Measurements from ENCODE around the gene ABHD15. TPM values are rescaled to one million over a fixed set of nuclear protein-coding genes. Genes with fewer than 3 reads are reported as not detected.
A peak's percentile ranks its signal among the peaks of the same experiment; 100 is the strongest.

ABHD15 gene
- total RNA-seq, 1 donor from 2014 or later, result 19.5 TPM

DNA sequence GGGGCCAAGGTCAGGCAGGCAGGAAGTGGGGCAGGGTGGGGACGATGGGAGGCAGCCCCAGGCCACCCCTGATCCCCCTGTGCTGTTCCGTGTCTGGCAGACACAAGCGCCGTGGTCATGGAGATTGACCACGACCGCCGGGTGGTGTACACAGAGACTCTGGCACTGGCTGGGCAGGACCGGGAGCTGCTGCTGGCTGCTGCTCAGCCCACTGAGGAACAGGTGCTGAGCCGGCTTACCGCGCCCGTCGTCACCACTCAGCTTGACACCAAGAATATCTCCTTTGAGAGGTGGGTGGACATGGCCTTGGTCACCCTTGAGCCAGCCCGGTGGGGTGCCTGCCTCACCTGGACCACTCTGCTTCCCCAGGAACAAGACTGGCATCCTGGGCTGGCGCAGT is 42.1 kb upstream of the ABHD15 start:
- peaks cover 3% of the 10 kb centered on the region for H3K4me1 Mint-ChIP-seq (ENCODE audit: low read depth)
- intact Hi-C loops (cut with micrococcal nuclease), result no loop called here
- H3K27ac Mint-ChIP-seq, result no peak overlapping the region
- no peak overlapping the region for H3K4me3 Mint-ChIP-seq (ENCODE audit: low read depth)
- no peaks in the 10 kb centered on the region for H3K36me3 Mint-ChIP-seq (ENCODE audit: low read depth)
- DNase-seq (ENCODE audit: low spot score), result no peak
- H3K27me3 Mint-ChIP-seq (ENCODE audit: low read depth), result no peaks in the 10 kb centered on the region
- no peaks in the 10 kb centered on the region for H3K9me3 Mint-ChIP-seq

DNA sequence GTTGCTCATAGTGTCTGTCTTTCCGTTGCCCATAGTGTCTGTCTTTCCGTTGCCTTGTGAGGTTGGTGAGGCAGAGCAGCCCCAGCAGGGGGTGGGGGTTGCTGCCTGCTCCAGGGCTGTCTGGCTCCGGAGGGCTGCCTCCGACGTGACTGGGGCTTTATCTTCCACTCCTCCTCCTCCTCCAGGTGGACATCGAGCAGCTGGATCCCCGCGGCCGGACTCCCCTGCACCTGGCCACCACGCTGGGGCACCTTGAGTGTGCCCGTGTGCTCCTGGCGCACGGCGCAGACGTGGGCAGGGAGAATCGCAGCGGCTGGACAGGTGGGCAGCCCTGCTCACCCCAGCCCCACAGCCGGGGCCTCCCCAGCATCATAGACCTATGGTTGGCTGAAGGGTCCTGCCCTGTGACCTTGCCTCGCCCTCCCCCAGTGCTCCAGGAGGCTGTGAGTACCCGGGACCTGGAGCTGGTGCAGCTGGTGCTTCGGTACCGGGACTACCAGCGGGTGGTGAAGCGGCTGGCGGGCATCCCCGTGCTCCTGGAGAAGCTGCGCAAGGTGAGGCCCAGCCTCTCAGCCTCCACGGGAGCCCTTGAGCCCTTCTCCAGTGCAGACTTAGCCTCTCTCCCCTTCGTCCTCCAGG is 40.8 kb upstream of the ABHD15 start:
- H3K4me3 Mint-ChIP-seq (ENCODE audit: low read depth), result no peak overlapping the region
- no peaks in the 10 kb centered on the region for H3K27me3 Mint-ChIP-seq (ENCODE audit: low read depth)
- H3K27ac Mint-ChIP-seq, result no peak overlapping the region
- H3K4me1 Mint-ChIP-seq (ENCODE audit: low read depth), result no peaks in the 10 kb centered on the region
- intact Hi-C loops (cut with micrococcal nuclease), result no loop called here
- H3K9me3 Mint-ChIP-seq, result no peaks in the 10 kb centered on the region
- no peak for DNase-seq (ENCODE audit: low spot score)
- H3K36me3 Mint-ChIP-seq (ENCODE audit: low read depth), result no peaks in the 10 kb centered on the region

DNA sequence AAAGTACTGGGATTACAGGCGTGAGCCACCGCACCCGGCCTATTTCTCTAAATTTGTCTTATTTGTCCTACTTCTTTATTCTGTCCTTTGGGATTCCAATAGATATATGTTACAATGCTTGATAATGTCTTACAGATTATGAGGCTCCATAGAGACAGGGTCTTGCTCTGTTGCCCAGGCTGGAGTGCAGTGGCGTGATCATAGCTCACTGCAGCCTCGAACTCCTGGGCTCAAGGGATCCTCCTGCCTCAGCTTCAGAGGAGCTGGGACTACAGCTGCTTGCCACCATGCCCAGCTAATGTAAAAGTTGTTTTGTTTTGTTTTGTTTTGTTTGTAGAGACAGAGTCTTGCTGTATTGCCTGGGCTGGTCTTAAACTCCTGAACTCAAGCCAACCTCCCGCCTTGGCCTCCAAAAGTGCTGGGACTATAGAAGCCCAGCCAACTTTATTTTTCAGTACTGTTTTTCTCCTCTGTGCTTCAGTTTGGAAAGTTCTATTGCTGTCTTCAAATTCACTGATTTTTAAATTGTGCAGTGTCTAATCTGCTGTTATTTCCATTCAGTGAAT is 36.4 kb upstream of the ABHD15 start:
- intact Hi-C loops (cut with micrococcal nuclease), result no loop called here
- Mint-ChIP-seq H3K36me3 (ENCODE audit: low read depth) (no peaks in the 10 kb centered on the region), H3K27ac (no peak overlapping the region), H3K4me1 (ENCODE audit: low read depth) (peaks cover 6% of the 10 kb centered on the region), H3K9me3 (no peaks in the 10 kb centered on the region), H3K4me3 (ENCODE audit: low read depth) (no peak overlapping the region), H3K27me3 (ENCODE audit: low read depth) (no peaks in the 10 kb centered on the region)
- DNase-seq (ENCODE audit: low spot score), result no peak

DNA sequence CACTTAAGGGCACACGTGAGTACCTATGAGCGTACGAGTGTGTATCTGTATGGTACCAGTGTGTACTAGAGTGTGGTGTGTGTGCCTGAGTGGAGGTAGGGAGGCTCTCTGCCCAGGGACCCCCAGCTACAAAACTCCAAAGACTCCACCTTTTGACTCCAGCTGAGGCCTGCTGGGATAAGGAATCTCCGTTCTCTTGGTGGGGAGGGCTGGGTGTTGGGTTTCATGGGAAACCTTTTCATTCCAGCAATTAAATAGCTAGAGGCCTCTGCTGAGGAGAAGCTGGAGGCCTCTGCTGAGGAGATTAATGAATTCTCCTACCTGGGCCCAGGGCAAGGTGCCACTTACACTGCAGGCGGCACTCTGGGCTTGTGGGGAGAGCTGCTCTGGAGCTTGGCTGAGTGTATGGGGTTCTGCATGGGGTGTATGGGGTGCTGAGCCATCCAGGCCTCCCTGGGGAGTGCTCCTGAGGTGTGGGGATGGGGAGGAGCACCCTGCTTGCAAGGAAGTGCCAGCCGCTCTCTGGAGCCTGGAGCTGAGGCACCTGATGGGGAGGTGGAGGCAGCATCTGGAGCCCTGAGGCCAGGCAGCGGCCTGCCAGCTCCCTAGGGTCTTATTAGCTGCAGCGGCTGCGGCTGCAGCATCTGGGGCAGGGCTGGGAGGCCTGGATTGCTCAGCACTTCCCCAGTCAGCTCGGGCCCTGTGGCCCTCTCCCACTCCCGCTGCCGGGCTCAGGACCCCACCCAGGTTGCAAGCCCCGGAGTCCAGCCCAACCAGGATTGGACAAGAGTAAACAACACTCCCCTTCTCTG is 30.7 kb upstream of the ABHD15 start:
- Mint-ChIP-seq H3K4me1 (ENCODE audit: low read depth) (peaks cover 9% of the 10 kb centered on the region), H3K36me3 (ENCODE audit: low read depth) (no peaks in the 10 kb centered on the region), H3K27me3 (ENCODE audit: low read depth) (no peaks in the 10 kb centered on the region), H3K4me3 (ENCODE audit: low read depth) (no peak overlapping the region), H3K9me3 (no peaks in the 10 kb centered on the region), H3K27ac (no peak overlapping the region)
- DNase-seq (ENCODE audit: low spot score), result no peak
- intact Hi-C loops (cut with micrococcal nuclease), result no loop called here

DNA sequence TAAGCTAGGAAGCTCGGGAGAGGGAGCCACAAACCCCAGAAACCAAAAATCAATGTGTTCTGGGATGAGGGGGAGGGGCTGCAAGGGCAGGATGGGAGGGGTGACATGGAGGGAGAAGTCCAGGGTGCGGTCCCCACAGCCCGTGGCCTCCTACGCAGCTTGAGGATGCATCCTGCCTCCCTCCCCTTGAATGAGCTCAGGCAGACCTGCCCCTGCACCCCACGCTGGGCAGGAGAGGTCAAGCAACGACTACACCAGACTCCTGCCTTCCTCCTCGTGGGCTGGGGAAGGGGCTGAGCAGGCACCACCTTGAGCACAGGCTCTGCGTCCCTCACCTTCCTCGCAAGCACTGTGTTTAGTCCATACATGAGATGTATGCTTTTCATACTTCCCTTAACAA is 30.0 kb upstream of the ABHD15 start:
- no peaks in the 10 kb centered on the region for H3K9me3 Mint-ChIP-seq
- peaks cover 16% of the 10 kb centered on the region for H3K4me1 Mint-ChIP-seq (ENCODE audit: low read depth)
- H3K27ac Mint-ChIP-seq, result no peak overlapping the region
- no peak overlapping the region for H3K4me3 Mint-ChIP-seq (ENCODE audit: low read depth)
- intact Hi-C loops (cut with micrococcal nuclease), result no loop called here
- no peak for DNase-seq (ENCODE audit: low spot score)
- H3K27me3 Mint-ChIP-seq (ENCODE audit: low read depth), result no peaks in the 10 kb centered on the region
- no peaks in the 10 kb centered on the region for H3K36me3 Mint-ChIP-seq (ENCODE audit: low read depth)

DNA sequence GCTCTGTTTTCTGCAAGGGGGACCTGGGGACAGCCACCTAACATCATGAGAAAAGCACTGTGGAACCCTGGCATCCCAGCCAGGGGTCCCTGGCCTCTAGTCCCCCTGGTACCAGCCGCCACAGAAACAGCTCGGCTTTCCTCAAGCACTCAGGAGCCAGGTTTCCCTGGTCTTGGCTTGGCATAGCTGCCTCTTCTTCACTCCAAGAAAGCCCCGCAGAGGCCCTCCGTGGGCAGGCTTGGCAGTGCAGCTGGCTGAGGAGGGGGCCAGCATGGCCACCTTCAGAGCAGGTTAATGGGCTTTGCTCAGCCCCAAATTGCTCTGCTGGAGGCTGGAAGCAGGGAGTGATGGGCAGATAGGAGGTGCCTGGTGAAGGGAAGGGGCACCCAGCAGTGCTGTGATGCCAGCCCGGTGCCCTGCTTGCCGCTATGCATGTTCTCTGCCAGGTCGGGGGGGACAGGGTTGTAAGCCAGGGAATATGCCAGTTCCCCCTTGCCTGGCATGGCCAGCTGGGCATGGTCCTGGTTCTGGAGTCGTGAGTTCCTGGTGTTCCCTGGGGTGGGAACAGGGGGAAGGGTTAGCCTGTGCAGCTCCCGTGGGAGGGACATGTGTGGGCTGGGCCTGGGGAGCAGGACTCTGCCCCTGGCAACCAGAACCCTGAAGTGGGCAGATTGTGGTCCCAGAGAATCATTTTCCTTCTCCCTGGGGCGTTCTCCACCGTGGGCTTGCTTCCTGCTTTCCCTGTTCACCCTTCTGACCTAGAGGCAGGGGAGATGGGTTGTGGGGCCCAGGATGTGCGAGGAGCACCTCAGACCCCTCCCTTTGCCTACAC is 29.3 kb upstream of the ABHD15 start:
- Mint-ChIP-seq H3K4me3 (ENCODE audit: low read depth) (no peak overlapping the region), H3K36me3 (ENCODE audit: low read depth) (no peaks in the 10 kb centered on the region), H3K27ac (no peak overlapping the region), H3K4me1 (ENCODE audit: low read depth) (peaks cover 22% of the 10 kb centered on the region), H3K27me3 (ENCODE audit: low read depth) (no peaks in the 10 kb centered on the region), H3K9me3 (no peaks in the 10 kb centered on the region)
- intact Hi-C loops (cut with micrococcal nuclease), result no loop called here
- DNase-seq (ENCODE audit: low spot score), result no peak

DNA sequence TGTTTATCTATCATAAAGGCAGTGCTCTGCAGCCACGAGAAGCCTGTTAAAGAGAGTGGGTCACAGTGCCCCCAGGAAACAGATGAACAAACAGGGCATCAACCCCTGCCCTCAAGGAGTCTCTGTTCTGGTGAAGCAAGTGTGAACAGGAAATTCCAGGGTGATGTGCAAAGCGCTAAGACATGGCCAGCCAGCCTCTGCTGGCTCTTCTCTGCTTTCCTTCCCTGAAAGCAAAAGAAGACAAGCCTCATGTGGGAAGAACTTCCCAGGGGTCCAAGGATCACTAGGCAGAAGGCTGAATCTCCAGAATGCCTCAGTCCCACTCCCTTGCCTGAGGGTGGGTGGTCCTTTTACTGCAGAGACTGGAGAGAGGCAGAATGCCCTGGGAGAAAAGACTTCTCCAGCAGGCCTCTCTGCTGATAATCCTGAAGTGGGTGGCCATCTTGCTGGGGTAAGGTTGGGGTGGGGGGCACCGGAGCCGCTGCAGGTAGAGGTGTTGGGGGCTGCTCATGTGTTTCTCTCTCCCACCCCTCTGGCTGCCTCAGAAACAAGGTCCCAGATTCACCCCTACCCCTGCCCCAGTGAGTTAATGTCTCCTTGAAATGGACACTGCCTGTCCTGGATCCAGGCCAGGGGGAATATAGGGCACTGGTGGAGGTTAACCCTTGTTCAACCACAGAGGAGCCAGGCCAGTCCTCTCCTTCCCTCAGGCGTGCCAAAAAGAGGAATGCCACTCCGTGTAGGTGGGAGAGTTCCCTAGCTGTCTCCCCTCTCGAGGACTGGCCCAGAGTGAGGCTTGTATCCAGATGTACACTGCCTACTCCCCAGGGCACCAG is 28.5 kb upstream of the ABHD15 start:
- no peak for DNase-seq (ENCODE audit: low spot score)
- H3K27ac Mint-ChIP-seq, result no peak overlapping the region
- intact Hi-C loops (cut with micrococcal nuclease), result no loop called here
- no peak overlapping the region for H3K4me3 Mint-ChIP-seq (ENCODE audit: low read depth)
- H3K36me3 Mint-ChIP-seq (ENCODE audit: low read depth), result no peaks in the 10 kb centered on the region
- H3K4me1 Mint-ChIP-seq (ENCODE audit: low read depth), result peaks cover 24% of the 10 kb centered on the region
- H3K9me3 Mint-ChIP-seq, result no peaks in the 10 kb centered on the region
- no peaks in the 10 kb centered on the region for H3K27me3 Mint-ChIP-seq (ENCODE audit: low read depth)

DNA sequence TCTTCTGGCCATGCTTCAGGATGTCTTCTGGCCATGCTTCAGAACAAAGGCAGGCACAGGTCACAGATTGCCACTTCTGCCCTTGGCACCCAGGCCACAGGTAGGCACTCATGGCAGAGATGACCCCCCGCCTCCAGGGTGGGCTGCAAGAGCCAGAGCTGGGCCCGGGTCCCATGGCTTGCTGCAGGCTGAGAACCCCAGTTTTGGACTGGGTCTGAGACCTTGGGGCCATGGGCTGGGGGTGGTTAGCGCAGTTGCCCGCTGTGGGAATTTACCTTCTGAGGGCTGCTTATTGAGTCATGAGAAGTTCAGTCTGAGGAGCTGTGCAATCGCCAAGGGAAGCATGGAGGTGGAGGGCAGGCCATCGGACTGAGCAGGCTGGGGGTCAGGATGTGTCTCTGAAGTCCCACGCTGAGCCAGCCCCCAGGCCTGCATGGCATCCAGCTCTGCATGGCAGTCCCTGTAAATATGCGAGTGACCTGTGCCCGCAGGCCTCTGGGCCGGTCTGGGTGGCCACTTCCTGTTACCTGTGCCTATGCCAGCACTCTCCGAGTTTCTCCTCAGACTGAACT is 27.8 kb upstream of the ABHD15 start:
- H3K4me1 Mint-ChIP-seq (ENCODE audit: low read depth), result peaks cover 26% of the 10 kb centered on the region
- no peak for DNase-seq (ENCODE audit: low spot score)
- H3K36me3 Mint-ChIP-seq (ENCODE audit: low read depth), result no peaks in the 10 kb centered on the region
- no peaks in the 10 kb centered on the region for H3K27me3 Mint-ChIP-seq (ENCODE audit: low read depth)
- intact Hi-C loops (cut with micrococcal nuclease), result no loop called here
- H3K9me3 Mint-ChIP-seq, result no peaks in the 10 kb centered on the region
- peak overlapping the region; percentile 75 for H3K4me3 Mint-ChIP-seq (ENCODE audit: low read depth)
- no peak overlapping the region for H3K27ac Mint-ChIP-seq

DNA sequence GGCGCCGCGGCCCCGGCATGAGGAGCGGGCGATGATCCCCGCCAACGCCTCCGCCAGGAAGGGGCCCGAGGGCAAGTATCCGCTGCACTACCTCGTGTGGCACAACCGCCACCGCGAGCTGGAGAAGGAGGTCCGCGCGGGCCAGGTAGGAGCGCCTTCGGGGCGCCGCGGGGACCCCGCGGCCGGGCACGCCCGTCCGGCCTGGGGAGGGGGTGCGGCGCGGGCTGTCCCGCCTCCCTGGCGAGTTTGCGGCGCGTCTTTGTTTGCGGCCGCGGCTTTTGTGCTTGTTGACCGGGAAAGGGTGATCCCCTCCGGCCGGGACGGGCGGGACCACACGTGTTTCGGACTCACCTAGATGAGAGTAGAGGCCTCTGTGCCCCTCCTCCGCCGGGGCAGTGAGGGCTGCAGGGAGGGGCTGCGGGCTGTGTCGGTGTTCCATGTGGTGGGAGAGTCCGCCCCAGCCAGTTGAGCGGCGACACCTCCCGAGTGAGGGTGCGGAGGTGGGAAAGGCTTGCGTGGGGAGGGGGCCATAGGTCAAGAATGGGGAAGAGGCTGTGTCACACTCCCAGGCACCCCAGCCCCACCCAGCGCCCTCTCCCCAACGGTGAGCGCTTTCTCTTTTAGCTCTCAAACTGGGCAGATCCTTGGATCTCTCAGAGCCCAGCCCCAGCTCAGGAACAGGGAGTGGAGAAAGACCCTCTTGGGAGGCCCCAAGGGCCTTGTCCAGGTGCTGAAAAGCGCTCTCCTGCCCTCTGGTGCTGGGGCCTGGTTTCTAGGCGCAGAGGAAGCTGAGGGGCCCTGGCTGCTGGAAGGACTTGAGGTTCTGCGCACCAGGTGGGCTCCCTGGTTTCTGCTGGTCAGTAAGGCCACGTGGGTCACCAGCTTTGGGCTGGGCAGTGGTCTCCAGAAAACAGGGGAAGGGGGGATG is 27.0 kb upstream of the ABHD15 start:
- no peak for DNase-seq (ENCODE audit: low spot score)
- peaks cover 26% of the 10 kb centered on the region for H3K4me1 Mint-ChIP-seq (ENCODE audit: low read depth)
- no peaks in the 10 kb centered on the region for H3K27me3 Mint-ChIP-seq (ENCODE audit: low read depth)
- peak overlapping the region; percentile 75 for H3K4me3 Mint-ChIP-seq (ENCODE audit: low read depth)
- no peak overlapping the region for H3K27ac Mint-ChIP-seq
- intact Hi-C loops (cut with micrococcal nuclease), result no loop called here
- H3K9me3 Mint-ChIP-seq, result no peaks in the 10 kb centered on the region
- H3K36me3 Mint-ChIP-seq (ENCODE audit: low read depth), result no peaks in the 10 kb centered on the region

DNA sequence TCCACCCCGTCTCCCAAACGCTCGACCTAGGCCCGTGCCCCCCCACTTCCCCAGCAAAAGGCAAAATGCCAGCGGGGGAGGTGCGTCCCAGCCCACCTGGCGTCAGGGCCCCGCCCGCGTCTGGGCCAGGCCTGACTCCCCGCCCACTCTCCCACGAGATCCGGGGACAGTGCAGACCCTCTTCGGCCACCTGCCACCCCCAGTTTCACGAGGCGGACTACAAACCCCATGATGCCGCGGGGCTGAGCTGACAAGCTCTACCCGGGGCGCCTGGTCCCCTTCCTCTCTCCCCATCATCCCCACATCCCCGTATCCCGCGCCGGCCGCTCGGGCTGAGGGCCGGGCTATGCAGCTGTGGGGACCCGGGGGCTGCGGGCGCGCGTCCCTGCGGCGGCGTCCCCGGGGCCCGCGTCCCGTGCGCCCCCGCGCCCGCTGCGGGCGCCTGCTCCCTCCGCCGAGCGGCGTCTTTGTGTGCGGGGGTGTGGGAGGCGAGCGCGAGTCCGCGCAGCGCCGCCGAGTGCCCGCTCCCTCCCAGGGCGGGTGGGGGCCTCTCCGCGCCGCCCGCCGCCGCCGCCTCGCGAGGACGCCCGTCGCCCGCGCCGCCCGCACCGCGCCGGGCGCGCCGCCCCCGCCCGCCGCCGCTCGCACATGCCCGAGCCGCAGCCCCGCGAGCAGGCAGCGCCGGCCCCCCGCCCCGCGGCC is 26.2 kb upstream of the ABHD15 start, which contains the start of gene ANKRD13B:
Gene ANKRD13B (plus strand): TSS at position 283 of the 702 bp plus-strand sequence. CDS start 490 bp downstream, outside the sequence.
- Mint-ChIP-seq H3K9me3 (no peaks in the 10 kb centered on the region), H3K27ac (no peak within 1 kb of the TSS), H3K27me3 (ENCODE audit: low read depth) (no peaks in the 10 kb centered on the region), H3K4me3 (ENCODE audit: low read depth) (peak within 1 kb of the TSS; percentile 87), H3K4me1 (ENCODE audit: low read depth) (peaks cover 29% of the 10 kb centered on the region), H3K36me3 (ENCODE audit: low read depth) (no peaks in the 10 kb centered on the region)
- intact Hi-C loops (cut with micrococcal nuclease), result no loop called here
- peak; percentile 25 for DNase-seq (ENCODE audit: low spot score)
